PC-9 (cell line): ENCODE results near the gene MTA1. TPM values are rescaled to one million over a fixed set of nuclear protein-coding genes. Genes with fewer than 3 reads are reported as not detected.
A peak's percentile ranks its signal among the peaks of the same experiment; 100 is the strongest.

Experiments
- BruUV-seq: library from RNA; stranded (reverse); fragments of 400-500 nt; replicated peaks from 2 replicates; lab custom pipeline; 2021; lab: Mats Ljungman, UMichigan
- CTCF ChIA-PET: fragments of 300-600 bp; sonication (Branson Sonifier 250); formaldehyde crosslinking; loops from one replicate; lab custom pipeline; 2022; ENCODE audit warnings: antibody characterized with exemption; lab: Charles Lee
- POLR2A ChIA-PET: fragments of 300-600 bp; sonication (Branson Sonifier 250); formaldehyde crosslinking; loops from one replicate; lab custom pipeline; 2022; ENCODE audit warnings: antibody characterized with exemption; ENCODE audit not compliant: unreplicated experiment; lab: Charles Lee
- DNase-seq, 2 experiments: peaks; one replicate each; pipeline versions ENCODE4 v3.0.0 to v3.0.0-alpha.2; 2015 to 2022; ENCODE audit warnings: mixed read lengths in 1 of 2
- H2AFZ ChIP-seq: fragments of 200-600 bp; sonication (generic); 2 replicates; pipeline ENCODE4 v1.8.1; 2017; ENCODE audit warnings: antibody characterized with exemption
- H3F3A ChIP-seq: fragments of 200-600 bp; sonication (generic); 2 replicates; pipeline ENCODE4 v1.8.1; 2017; ENCODE audit warnings: antibody characterized with exemption, mild to moderate bottlenecking, low read depth; ENCODE audit not compliant: insufficient read depth
- H3K27ac ChIP-seq: fragments of 200-600 bp; sonication (generic); 2 replicates; pipeline ENCODE4 v1.6.1; 2016; ENCODE audit warnings: mixed run types
- H3K27me3 ChIP-seq: fragments of 200-600 bp; sonication (generic); 2 replicates; pipeline ENCODE4 v1.6.1; 2016; ENCODE audit warnings: low read depth, mixed run types; ENCODE audit not compliant: insufficient read depth
- H3K36me3 ChIP-seq: fragments of 200-600 bp; sonication (generic); 2 replicates; pipeline ENCODE4 v1.6.1; 2016; ENCODE audit warnings: low read depth, mixed run types
- H3K4me1 ChIP-seq: fragments of 200-600 bp; sonication (generic); replicated peaks from 2 replicates; pipeline ENCODE4 v1.6.1; 2016; ENCODE audit warnings: mixed run types; ENCODE audit not compliant: insufficient read depth
- H3K4me2 ChIP-seq: fragments of 200-600 bp; sonication (generic); 2 replicates; pipeline ENCODE4 v1.6.1; 2017; ENCODE audit warnings: mixed run types
- H3K4me3 ChIP-seq: fragments of 200-600 bp; sonication (generic); 2 replicates; pipeline ENCODE4 v1.6.1; 2016; ENCODE audit warnings: mixed run types
- H3K79me2 ChIP-seq: fragments of 200-600 bp; sonication (generic); 2 replicates; pipeline ENCODE4 v1.6.1; 2017; ENCODE audit warnings: low read depth, mixed run types
- H3K9me2 ChIP-seq: fragments of 200-600 bp; sonication (generic); 2 replicates; pipeline ENCODE4 v1.8.1; 2017; ENCODE audit warnings: mild to moderate bottlenecking; ENCODE audit not compliant: insufficient read depth
- H3K9me3 ChIP-seq: fragments of 200-600 bp; sonication (generic); 2 replicates; pipeline ENCODE4 v1.8.1; 2016; ENCODE audit warnings: low read depth; ENCODE audit not compliant: insufficient read depth
- H4K20me1 ChIP-seq: fragments of 200-600 bp; sonication (generic); 2 replicates; pipeline ENCODE4 v1.8.1; 2017; ENCODE audit not compliant: insufficient read depth
- CTCF ChIP-seq: fragments of 200-600 bp; sonication (generic); conservative IDR thresholded peaks from 2 replicates; pipeline ENCODE4 v1.6.1; 2017; ENCODE audit warnings: mixed run types, antibody characterized with exemption, mild to moderate bottlenecking, moderate library complexity
- EZH2 ChIP-seq: fragments of 200-600 bp; sonication (generic); IDR thresholded peaks from 2 replicates; pipeline ENCODE4 v1.8.0; 2017; ENCODE audit warnings: antibody characterized with exemption, low read depth
- intact Hi-C: fragments of 100-400 bp; cut with micrococcal nuclease; formaldehyde crosslinking; loops from one replicate; pipeline ENCODE4 v1.10.0; 2022; ENCODE audit not compliant: unreplicated experiment
- total RNA-seq: library from RNA; stranded (reverse); gene quantifications from 2 replicates; pipeline ENCODE4 v1.2.3, GENCODE V29; 2021

The MTA1 gene
- total RNA-seq, 1 experiment from 2014 or later, result 124 TPM

GRCh38 chr14:105418269-105419194 is 1.1 kb upstream of the MTA1 start:
- TF ChIP-seq EZH2, result no peak
- ChIA-PET POLR2A (no interaction called here), CTCF (no interaction called here)
- H3K4me3 ChIP-seq, result peak overlapping the region; percentile 89
- H3F3A ChIP-seq, result peaks cover 31% of the 10 kb centered on the region
- peaks cover 39% of the 10 kb centered on the region for H3K79me2 ChIP-seq
- no peak overlapping the region for H3K27ac ChIP-seq
- no peaks in the 10 kb centered on the region for H3K9me3 ChIP-seq
- H3K4me2 ChIP-seq, result peak overlapping the region; percentile 97
- no peaks in the 10 kb centered on the region for H3K36me3 ChIP-seq
- intact Hi-C loops, result loop anchor here (5.0 kb wide), 1 partner anchor 49 kb away; no protein-coding TSS in a partner anchor
- H2AFZ ChIP-seq, result peak overlapping the region; percentile 90; the same call in 1 of the 2 replicates
- DNase-seq, result no peak
- peaks cover 9% of the 10 kb centered on the region; the same call in 1 of the 2 replicates for H3K27me3 ChIP-seq
- peaks cover 20% of the 10 kb centered on the region for H4K20me1 ChIP-seq
- H3K4me1 ChIP-seq, result peaks cover 18% of the 10 kb centered on the region; the same call in 1 of the 2 replicates
- no peaks in the 10 kb centered on the region for H3K9me2 ChIP-seq
- no TSS peak for BruUV-seq

- H3K36me3 ChIP-seq, result no peaks in the 10 kb centered on the region
- H3K4me3 ChIP-seq, result peak overlapping the region; percentile 94
- no peaks in the 10 kb centered on the region for H3K9me3 ChIP-seq
- TF ChIP-seq EZH2, result no peak
- no peak for TF ChIP-seq CTCF
- peaks cover 18% of the 10 kb centered on the region; the same call in 1 of the 2 replicates for H3K4me1 ChIP-seq
- peaks cover 33% of the 10 kb centered on the region for H4K20me1 ChIP-seq
- peak overlapping the region; percentile 83 for H3K4me2 ChIP-seq
- H3F3A ChIP-seq, result peaks cover 21% of the 10 kb centered on the region
- POLR2A ChIA-PET, result no interaction called here
- CTCF ChIA-PET, result no interaction called here
- no peak overlapping the region for H3K27ac ChIP-seq
- intact Hi-C loops, result no loop called here
- H3K27me3 ChIP-seq, result no peaks in the 10 kb centered on the region
- no peak overlapping the region for H2AFZ ChIP-seq
- no peak for DNase-seq
- H3K9me2 ChIP-seq, result no peaks in the 10 kb centered on the region
- no TSS peak for BruUV-seq
- H3K79me2 ChIP-seq, result peaks cover 57% of the 10 kb centered on the region
These were observed 710 bp downstream of the MTA1 start for GRCh38 chr14:105420101-105420973.

- Histone ChIP-seq H3K27ac (no peak overlapping the region), H3K79me2 (peaks cover 63% of the 10 kb centered on the region), H3F3A (peaks cover 13% of the 10 kb centered on the region), H3K9me2 (no peaks in the 10 kb centered on the region), H3K36me3 (no peaks in the 10 kb centered on the region), H2AFZ (no peak overlapping the region), H4K20me1 (peaks cover 35% of the 10 kb centered on the region), H3K4me1 (peaks cover 18% of the 10 kb centered on the region; the same call in 1 of the 2 replicates), H3K4me3 (peak overlapping the region; percentile 94), H3K9me3 (no peaks in the 10 kb centered on the region), H3K4me2 (peak overlapping the region; percentile 83), H3K27me3 (no peaks in the 10 kb centered on the region)
- POLR2A ChIA-PET, result no interaction called here
- intact Hi-C loops, result no loop called here
- CTCF ChIA-PET, result no interaction called here
- TSS peak; percentile 27 for BruUV-seq
- no peak for TF ChIP-seq EZH2
- no peak for TF ChIP-seq CTCF
- no peak for DNase-seq
These were observed 1.5 kb downstream of the MTA1 start for GRCh38 chr14:105420974-105421674.
